SK-N-SH (cell line): ENCODE measurements around the gene LCE1D.

Source experiments
- CTCF ChIP-seq: fragments of 200-600 bp; sonication (generic); IDR thresholded peaks from 2 replicates; pipeline ENCODE4 v1.6.1; 2017; ENCODE audit warnings: antibody characterized with exemption, mild to moderate bottlenecking, moderate library complexity
- EP300 ChIP-seq, 2 experiments: IDR thresholded peaks; 2 replicates each; pipeline versions ENCODE4 v1.4.0 to v1.6.1; 2012; ENCODE audit warnings: borderline replicate concordance in 1 of 2, low read depth in 1 of 2, low read length in 1 of 2
- EZH2phosphoT487 ChIP-seq: fragments of 200-600 bp; sonication (generic); IDR thresholded peaks from 2 replicates; pipeline ENCODE4 v1.6.1; 2017; ENCODE audit warnings: low read depth, mixed run types, mild to moderate bottlenecking, antibody characterized with exemption, moderate library complexity, borderline replicate concordance
- JUND ChIP-seq: IDR thresholded peaks from 2 replicates; pipeline ENCODE4 v1.4.0; 2012
- MAX ChIP-seq: IDR thresholded peaks from 2 replicates; pipeline ENCODE4 v1.4.0; 2012; ENCODE audit warnings: low read depth
- POLR2AphosphoS5 ChIP-seq: IDR thresholded peaks from 2 replicates; pipeline ENCODE4 v1.6.1; 2012; ENCODE audit warnings: low read depth, low read length
- RFX5 ChIP-seq: IDR thresholded peaks from 2 replicates; pipeline ENCODE4 v1.6.1; 2012; ENCODE audit warnings: mild to moderate bottlenecking, improper control_type of control experiment, low read length
- SIN3A ChIP-seq: IDR thresholded peaks from 2 replicates; pipeline ENCODE4 v1.6.1; 2012; ENCODE audit warnings: low read depth, mild to moderate bottlenecking, low read length, moderate library complexity, borderline replicate concordance
- SMC3 ChIP-seq: IDR thresholded peaks from 2 replicates; pipeline ENCODE4 v1.6.1; 2012; ENCODE audit warnings: low read depth, low read length, improper control_type of control experiment
- TAF1 ChIP-seq: IDR thresholded peaks from 2 replicates; pipeline ENCODE4 v1.6.1; 2012; ENCODE audit warnings: low read depth, mild to moderate bottlenecking, low read length, moderate library complexity, borderline replicate concordance
- USF1 ChIP-seq: IDR thresholded peaks from 2 replicates; pipeline ENCODE4 v1.4.0; 2012; ENCODE audit warnings: low read depth, borderline replicate concordance
- USF2 ChIP-seq: fragments of 150-350 bp; IDR thresholded peaks from 2 replicates; pipeline ENCODE4 v1.6.1; 2017; ENCODE audit warnings: antibody characterized with exemption, low read length, low read depth, borderline replicate concordance

- TF ChIP-seq CTCF (no peak), RFX5 (no peak), EZH2phosphoT487 (no peak), MAX (no peak), POLR2AphosphoS5 (no peak), USF2 (no peak), JUND (no peak), EP300 (IDR thresholded peaks at IDR 0.05; ENCODE audit: borderline replicate concordance in 1 of 2, low read depth in 1 of 2, low read length in 1 of 2) (no peak), USF1 (no peak), SMC3 (no peak), SIN3A (no peak), TAF1 (no peak)
Observed at GRCh38 chr1:152786077-152786476, 10.4 kb upstream of the LCE1D start, which contains the start of gene LCE1E.
